Measurements from ENCODE around the gene CD63. TPM values are rescaled to one million over a fixed set of nuclear protein-coding genes. Genes with fewer than 3 reads are reported as not detected.

Gene CD63
- total RNA-seq, 1 donor from 2014 or later, result 1,148 TPM

DNA sequence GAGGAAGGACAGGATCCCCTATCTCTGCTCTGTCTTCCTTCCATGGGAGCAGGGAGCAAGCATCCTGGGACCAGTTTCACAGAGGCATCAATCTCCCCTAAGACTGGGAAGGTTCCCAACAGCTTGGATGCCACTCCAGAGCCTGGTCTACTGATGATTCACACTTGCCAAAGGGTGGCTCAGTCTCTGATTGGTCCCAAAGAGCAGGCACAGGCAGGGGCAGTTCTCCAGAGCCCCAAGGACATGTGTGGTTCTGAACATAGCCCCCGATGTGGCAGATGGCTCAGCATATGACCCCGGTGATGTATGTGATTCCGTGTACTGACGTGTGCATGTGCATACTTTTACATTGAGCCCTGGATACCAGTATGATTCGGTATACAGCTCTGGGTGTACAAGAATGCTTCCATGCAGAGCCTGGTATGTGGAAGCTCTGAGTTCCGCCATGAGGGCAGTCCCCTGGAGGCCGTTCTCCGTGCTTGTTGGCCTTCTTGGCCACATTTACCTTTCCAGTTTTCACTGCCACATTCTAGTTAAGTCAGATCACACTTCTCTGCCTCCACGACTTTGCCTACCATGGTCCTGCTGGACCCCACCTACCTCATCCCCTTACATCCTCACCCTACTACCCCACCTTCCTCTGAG, 42.3 kb downstream of the CD63 start:
- no peak for DNase-seq (ENCODE audit: low spot score)

DNA sequence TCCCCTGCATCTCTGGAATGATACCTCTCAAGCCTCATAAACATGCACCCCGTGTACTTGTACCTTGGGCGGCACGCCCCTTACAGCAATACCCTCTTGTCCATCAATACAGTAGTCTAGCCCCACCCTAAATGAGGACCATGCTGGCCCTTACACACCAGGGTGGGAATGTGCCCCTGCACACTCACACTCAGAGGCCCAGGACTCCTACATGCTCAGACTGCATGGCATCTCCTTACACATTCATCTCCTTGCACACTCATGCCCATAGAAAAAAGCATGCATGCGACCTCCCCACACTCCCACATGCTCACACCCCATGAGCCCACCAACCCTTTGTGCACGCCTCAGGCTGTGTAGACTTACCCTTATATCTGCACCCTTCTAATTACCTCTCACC, 43.1 kb downstream of the CD63 start:
- no peak for DNase-seq (ENCODE audit: low spot score)

DNA sequence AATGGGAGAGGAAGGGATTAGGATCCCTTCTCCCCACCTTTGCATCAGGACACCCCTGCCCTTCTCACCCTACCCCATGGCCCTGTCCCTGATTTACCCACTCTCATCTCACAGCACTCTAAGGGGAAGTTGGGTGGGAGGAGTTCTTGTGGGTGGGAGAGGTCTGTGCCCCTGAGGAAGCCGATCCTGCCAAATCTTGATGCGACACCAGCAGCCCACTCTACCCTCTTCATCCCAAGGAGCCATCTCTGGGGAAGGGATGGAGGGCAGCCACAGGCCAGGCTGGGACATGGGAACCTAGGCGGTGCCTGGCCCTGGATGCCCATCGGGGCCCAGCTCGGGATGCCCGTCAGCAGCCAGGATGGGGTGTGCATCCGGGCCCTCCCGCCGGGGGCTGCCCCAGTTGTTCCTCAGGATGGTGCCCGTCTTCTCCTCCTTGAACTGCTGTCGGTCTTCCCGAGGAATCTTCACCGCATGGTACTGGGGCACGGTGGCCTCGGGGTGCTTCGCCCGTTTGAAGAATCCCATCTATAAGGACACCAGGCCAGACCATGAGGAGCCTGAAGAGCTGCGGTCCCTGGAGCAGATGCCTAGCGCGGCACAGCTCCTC, 43.9 kb downstream of the CD63 start:
- no peak for DNase-seq (ENCODE audit: low spot score)

DNA sequence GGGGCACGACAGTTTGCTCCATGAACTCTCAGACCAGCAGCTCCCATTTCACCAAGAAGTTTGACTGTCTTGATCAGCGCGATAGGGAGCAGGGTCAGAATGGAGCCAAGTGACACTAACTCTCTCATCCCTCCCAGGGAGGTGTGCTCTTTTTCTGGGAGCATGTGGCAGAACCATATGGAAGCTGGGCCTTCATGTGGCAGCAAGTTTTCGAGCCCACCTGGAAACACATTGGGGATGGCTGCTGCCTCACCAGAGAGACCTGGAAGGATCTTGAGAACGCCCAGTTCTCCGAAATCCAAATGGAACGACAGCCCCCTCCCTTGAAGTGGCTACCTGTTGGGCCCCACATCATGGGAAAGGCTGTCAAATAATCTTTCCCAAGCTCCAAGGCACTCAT, 45.1 kb downstream of the CD63 start:
- DNase-seq (ENCODE audit: low spot score), result no peak

DNA sequence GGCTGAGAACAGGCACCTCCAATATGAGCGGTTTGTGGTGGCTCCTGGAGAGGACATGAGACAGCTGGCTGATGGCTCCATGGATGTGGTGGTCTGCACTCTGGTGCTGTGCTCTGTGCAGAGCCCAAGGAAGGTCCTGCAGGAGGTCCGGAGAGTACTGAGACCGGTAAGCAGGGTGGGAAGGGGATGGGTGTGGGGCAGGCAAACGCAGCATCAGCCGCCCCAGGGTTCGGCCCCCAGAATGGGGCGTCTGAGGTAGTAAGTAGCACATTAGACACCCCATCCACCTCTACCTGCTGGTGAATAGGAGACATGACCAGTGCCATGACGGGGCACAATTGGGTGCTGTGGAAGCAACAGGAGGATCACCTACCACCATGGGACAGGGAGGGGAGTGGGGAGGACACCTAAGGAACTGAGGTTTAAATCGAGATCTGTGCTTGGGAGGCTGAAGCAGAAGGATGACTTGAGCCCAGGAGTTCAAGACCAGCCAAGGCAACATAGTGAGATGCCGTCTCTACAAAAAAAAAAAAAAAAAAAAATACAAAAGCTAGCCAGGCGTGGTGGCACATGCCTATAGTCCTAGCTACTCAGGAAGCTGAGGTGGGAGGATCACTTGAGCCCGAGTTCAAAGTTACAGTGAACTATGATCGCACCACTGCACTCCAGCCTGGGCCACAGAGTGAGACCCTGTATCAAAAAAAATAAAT, 46.6 kb downstream of the CD63 start:
- DNase-seq (ENCODE audit: low spot score), result no peak

DNA sequence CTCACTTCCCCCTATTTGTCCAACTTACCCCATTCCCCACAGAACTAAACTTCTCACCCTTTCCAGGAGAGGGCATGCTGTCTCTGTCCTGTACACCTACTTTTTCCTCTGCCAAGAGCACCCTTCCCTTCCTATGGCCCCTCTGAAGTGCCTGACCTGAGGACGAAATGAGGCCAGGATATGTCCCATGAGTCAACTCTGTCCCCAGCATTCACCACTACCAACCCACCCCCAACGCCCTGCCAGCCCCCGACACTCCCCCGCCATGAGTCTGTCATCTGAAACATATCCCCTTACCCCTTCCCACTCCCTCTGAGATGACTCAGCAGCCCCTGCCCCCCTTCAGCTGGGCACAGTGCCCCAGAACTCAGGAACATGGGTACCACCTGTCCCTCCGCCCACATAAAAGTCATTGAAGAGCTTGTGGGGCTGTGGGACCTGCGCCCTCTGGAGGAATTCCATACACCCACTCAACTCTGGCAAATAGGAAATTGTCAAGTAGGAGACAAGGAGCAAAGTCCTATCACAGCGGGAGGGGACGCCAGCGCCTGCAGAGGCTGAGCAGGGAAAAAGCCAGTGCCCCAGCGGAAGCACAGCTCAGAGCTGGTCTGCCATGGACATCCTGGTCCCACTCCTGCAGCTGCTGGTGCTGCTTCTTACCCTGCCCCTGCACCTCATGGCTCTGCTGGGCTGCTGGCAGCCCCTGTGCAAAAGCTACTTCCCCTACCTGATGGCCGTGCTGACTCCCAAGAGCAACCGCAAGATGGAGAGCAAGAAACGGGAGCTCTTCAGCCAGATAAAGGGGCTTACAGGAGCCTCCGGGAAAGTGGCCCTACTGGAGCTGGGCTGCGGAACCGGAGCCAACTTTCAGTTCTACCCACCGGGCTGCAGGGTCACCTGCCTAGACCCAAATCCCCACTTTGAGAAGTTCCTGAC, 47.4 kb downstream of the CD63 start:
- DNase-seq (ENCODE audit: low spot score), result peak; percentile 82

DNA sequence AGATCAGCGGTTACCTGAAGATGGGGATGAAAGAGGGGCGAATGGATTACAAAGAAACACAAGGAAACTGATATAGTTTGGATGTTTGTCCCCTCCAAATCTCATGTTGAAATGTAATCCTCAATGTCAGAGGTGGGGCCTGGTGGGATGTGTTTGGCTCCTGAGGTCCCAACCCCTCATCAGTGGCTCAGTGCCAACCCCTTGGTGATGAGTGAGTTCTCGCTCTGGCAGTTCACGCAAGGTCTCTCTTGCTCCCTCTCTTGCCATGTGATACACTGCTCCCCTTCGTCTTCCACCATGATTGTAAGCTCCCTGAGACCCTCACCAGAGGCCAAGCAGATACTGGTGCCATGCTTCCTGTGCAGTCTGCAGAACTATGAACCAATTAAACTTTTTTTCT, 49.1 kb downstream of the CD63 start:
- DNase-seq (ENCODE audit: low spot score), result no peak

DNA sequence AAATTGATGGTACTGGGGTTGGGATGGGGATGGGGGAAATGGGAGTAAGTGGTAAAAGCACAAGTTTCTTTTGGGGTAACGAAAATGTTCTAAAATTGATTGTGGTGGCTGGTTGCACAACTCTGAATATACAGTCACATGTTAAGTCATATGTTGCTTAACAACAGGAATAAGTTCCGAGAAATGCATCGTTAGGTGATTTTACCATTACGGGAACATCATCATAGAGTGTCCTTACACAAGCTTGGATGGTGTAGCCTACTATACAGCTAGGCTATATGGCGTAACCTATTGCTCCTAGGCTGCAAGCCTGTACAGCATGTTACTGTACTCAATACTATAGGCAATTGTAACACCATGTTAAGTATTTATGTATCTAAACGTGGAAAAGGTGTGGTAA, 52.1 kb downstream of the CD63 start:
- DNase-seq (ENCODE audit: low spot score), result no peak

DNA sequence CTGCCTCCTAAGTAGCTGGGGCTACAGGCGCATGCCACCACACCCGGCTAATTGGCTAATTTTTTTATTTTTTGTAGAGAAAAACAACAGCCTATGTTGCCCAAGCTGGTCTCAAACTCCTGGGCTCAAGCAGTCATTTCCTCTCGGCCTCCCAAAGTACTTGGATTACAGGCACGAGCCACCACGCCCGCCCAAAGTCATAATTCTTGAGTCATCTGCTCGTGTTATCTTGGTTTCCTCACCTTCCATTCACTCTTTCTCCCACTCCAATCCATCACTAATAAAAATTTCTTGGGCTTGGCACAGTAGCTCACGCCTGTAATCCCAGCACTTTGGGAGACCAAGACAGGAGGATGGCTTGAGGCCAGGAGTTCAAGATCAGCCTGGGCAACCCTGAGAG, 53.1 kb downstream of the CD63 start:
- no peak for DNase-seq (ENCODE audit: low spot score)

Other genes with a start within 250 kb of the CD63 start
- not detected for gene OR6C68, start 236.6 kb downstream of the CD63 start, total RNA-seq
- not detected for gene OR6C4, start 179.4 kb downstream of the CD63 start, total RNA-seq
- not detected for gene OR2AP1, start 156.5 kb downstream of the CD63 start, total RNA-seq
- gene OR10P1, start 92.1 kb downstream of the CD63 start, total RNA-seq, result not detected
- 152 TPM for gene ITGA7, start 21.1 kb downstream of the CD63 start, total RNA-seq
- 158 TPM for gene BLOC1S1, start 13.0 kb downstream of the CD63 start, total RNA-seq
- gene RDH5, start 8.6 kb downstream of the CD63 start, total RNA-seq, result 43.0 TPM
- 11.5 TPM for gene GDF11, start 14.1 kb upstream of the CD63 start, total RNA-seq
- 36.6 TPM for gene SARNP, start 88.7 kb upstream of the CD63 start, total RNA-seq
- 66.2 TPM for gene ORMDL2, start 89.0 kb upstream of the CD63 start, total RNA-seq
- 31.6 TPM for gene DNAJC14, start 100.6 kb upstream of the CD63 start, total RNA-seq
- gene MMP19, start 113.9 kb upstream of the CD63 start, total RNA-seq, result 5.2 TPM
- 25.1 TPM for gene PYM1, start 198.9 kb upstream of the CD63 start, total RNA-seq
- gene DGKA, start 202.2 kb upstream of the CD63 start, total RNA-seq, result 50.5 TPM
- 2.9 TPM for gene PMEL, start 237.0 kb upstream of the CD63 start, total RNA-seq
- 28.0 TPM for gene CDK2, start 237.8 kb upstream of the CD63 start, total RNA-seq
- gene RAB5B, start 245.1 kb upstream of the CD63 start, total RNA-seq, result 182 TPM

All from mucosa of gallbladder (tissue), 1 donor.